Breast epithelium (tissue), 3 donors: ENCODE results near the gene CBARP.

Source experiments
- CTCF ChIP-seq, 3 donors: fragments of 450-650 bp; IDR thresholded peaks; one replicate each; pipeline ENCODE4 v1.5.1; 2016 to 2017; ENCODE audit warnings: antibody characterized with exemption in 3 of 3, mild to moderate bottlenecking in 3 of 3, moderate library complexity in 3 of 3
- POLR2A ChIP-seq: fragments of 450-650 bp; IDR thresholded peaks from one replicate; pipeline ENCODE4 v1.6.1; 2016; ENCODE audit warnings: antibody characterized with exemption, mild to moderate bottlenecking, moderate library complexity
- POLR2AphosphoS5 ChIP-seq, 3 donors: sonication (generic); formaldehyde crosslinking; IDR thresholded peaks; one replicate each; pipeline ENCODE4 v1.6.1; 2017; ENCODE audit warnings: antibody characterized with exemption in 3 of 3

- TF ChIP-seq CTCF (IDR thresholded peaks at IDR 0.05), result no peak
- no peak for TF ChIP-seq POLR2AphosphoS5 (IDR thresholded peaks at IDR 0.05)
- no peak for TF ChIP-seq POLR2A
Measured at GRCh38 chr19:1274081-1274851, 36.5 kb upstream of the CBARP start.
